OCI-LY1 (cell line): ENCODE results near the gene RSL1D1.

Source experiments
- H2AFZ ChIP-seq: fragments of 200-600 bp; sonication (generic), shearing (Covaris generic); 2 replicates; pipeline ENCODE4 v1.6.0; 2014; ENCODE audit warnings: antibody characterized with exemption, mild to moderate bottlenecking, low read length
- H3F3A ChIP-seq: fragments of 200-600 bp; sonication (generic), shearing (Covaris generic); 2 replicates; pipeline ENCODE4 v1.6.0; 2014; ENCODE audit warnings: mild to moderate bottlenecking, antibody characterized with exemption, low read length, moderate library complexity; ENCODE audit not compliant: insufficient read depth
- H3K27ac ChIP-seq: fragments of 200-600 bp; sonication (generic); 2 replicates; pipeline ENCODE4 v1.5.1; 2014; ENCODE audit warnings: low read length, mixed run types, mild to moderate bottlenecking, low read depth; ENCODE audit not compliant: poor library complexity, severe bottlenecking
- H3K27me3 ChIP-seq: fragments of 200-600 bp; sonication (generic); 2 replicates; pipeline ENCODE4 v1.6.0; 2014; ENCODE audit warnings: antibody characterized with exemption, mild to moderate bottlenecking, low read length, moderate library complexity; ENCODE audit not compliant: insufficient read depth
- H3K36me3 ChIP-seq: fragments of 200-600 bp; sonication (generic); 2 replicates; pipeline ENCODE4 v1.6.1; 2014; ENCODE audit warnings: mild to moderate bottlenecking, antibody characterized with exemption, low read length, moderate library complexity, mixed read lengths; ENCODE audit not compliant: insufficient read depth
- H3K4me1 ChIP-seq: fragments of 200-600 bp; sonication (generic); 2 replicates; pipeline ENCODE4 v1.5.1; 2014; ENCODE audit warnings: mild to moderate bottlenecking, low read length, moderate library complexity; ENCODE audit not compliant: insufficient read depth, severe bottlenecking
- H3K4me2 ChIP-seq: fragments of 200-600 bp; sonication (generic), shearing (Covaris generic); 2 replicates; pipeline ENCODE4 v1.6.1; 2014; ENCODE audit warnings: low read length
- H3K4me3 ChIP-seq: fragments of 200-600 bp; sonication (generic); 2 replicates; pipeline ENCODE4 v1.5.1; 2014; ENCODE audit warnings: low read length, low read depth, mild to moderate bottlenecking, mixed read lengths; ENCODE audit not compliant: poor library complexity, severe bottlenecking
- H3K79me2 ChIP-seq: fragments of 200-600 bp; shearing (Covaris generic); 2 replicates; pipeline ENCODE4 v1.6.1; 2016; ENCODE audit warnings: mixed run types, low read length, mixed read lengths; ENCODE audit not compliant: insufficient read depth
- H3K9ac ChIP-seq: fragments of 200-600 bp; sonication (generic), shearing (Covaris generic); 2 replicates; pipeline ENCODE4 v1.6.1; 2014; ENCODE audit warnings: mild to moderate bottlenecking, low read length, mixed read lengths
- H3K9me2 ChIP-seq: fragments of 200-600 bp; sonication (generic), shearing (Covaris generic); 2 replicates; pipeline ENCODE4 v1.6.1; 2014; ENCODE audit warnings: low read depth, mild to moderate bottlenecking, low read length, mixed read lengths
- H3K9me3 ChIP-seq: fragments of 200-600 bp; shearing (Covaris generic); 2 replicates; pipeline ENCODE4 v1.6.1; 2014; ENCODE audit warnings: low read length, mixed read lengths
- H4K20me1 ChIP-seq: fragments of 200-600 bp; sonication (generic), shearing (Covaris generic); 2 replicates; pipeline ENCODE4 v1.6.0; 2016; ENCODE audit warnings: mild to moderate bottlenecking, low read length; ENCODE audit not compliant: insufficient read depth
- EZH2 ChIP-seq: fragments of 200-600 bp; sonication (generic), shearing (Covaris generic); IDR thresholded peaks from 2 replicates; pipeline ENCODE4 v1.8.0; 2017; ENCODE audit warnings: borderline replicate concordance, mixed run types, mild to moderate bottlenecking, antibody characterized with exemption, low read length, moderate library complexity, mixed read lengths
- TF ChIP-seq, protein P1 (sequence below): fragments of 200-600 bp; sonication (generic), shearing (Covaris generic); IDR thresholded peaks from 2 replicates; pipeline ENCODE4 v1.5.1; 2017; ENCODE audit warnings: mild to moderate bottlenecking, antibody characterized with exemption, low read length, moderate library complexity, mixed read lengths

RSL1D1 gene

DNA sequence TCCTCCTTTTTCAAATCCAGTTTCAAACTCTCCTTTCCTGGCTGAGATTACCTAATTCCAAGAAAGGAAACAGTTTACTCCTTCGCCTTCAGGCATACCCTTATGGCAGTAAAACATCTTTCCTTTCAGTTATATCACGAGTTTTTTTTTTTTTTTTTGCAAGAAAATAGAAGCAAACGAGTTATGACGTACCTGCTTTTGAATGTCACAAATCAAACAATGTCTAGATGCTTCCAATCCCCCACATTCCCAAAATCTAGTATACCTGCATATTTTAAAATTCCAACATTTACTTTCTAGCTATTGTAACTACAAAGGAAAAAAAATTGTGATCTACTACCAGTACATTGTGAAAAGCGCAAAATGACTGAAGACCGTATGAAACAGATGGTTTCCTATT lies 35.5 kb upstream of the RSL1D1 start:
- Histone ChIP-seq H3K9me3 (no peaks in the 10 kb centered on the region), H3K9ac (no peak overlapping the region), H3K79me2 (no peaks in the 10 kb centered on the region), H3K27ac (no peak overlapping the region), H3K27me3 (no peaks in the 10 kb centered on the region), H3K4me1 (no peaks in the 10 kb centered on the region), H3K9me2 (no peaks in the 10 kb centered on the region), H3F3A (no peaks in the 10 kb centered on the region; the same call in 1 of the 2 replicates), H2AFZ (no peak overlapping the region), H3K4me3 (no peak overlapping the region), H3K36me3 (peaks cover 93% of the 10 kb centered on the region), H4K20me1 (no peaks in the 10 kb centered on the region), H3K4me2 (no peak overlapping the region)
- TF ChIP-seq, protein P1, sequence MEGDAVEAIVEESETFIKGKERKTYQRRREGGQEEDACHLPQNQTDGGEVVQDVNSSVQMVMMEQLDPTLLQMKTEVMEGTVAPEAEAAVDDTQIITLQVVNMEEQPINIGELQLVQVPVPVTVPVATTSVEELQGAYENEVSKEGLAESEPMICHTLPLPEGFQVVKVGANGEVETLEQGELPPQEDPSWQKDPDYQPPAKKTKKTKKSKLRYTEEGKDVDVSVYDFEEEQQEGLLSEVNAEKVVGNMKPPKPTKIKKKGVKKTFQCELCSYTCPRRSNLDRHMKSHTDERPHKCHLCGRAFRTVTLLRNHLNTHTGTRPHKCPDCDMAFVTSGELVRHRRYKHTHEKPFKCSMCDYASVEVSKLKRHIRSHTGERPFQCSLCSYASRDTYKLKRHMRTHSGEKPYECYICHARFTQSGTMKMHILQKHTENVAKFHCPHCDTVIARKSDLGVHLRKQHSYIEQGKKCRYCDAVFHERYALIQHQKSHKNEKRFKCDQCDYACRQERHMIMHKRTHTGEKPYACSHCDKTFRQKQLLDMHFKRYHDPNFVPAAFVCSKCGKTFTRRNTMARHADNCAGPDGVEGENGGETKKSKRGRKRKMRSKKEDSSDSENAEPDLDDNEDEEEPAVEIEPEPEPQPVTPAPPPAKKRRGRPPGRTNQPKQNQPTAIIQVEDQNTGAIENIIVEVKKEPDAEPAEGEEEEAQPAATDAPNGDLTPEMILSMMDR: no peak
- TF ChIP-seq EZH2: no peak

DNA sequence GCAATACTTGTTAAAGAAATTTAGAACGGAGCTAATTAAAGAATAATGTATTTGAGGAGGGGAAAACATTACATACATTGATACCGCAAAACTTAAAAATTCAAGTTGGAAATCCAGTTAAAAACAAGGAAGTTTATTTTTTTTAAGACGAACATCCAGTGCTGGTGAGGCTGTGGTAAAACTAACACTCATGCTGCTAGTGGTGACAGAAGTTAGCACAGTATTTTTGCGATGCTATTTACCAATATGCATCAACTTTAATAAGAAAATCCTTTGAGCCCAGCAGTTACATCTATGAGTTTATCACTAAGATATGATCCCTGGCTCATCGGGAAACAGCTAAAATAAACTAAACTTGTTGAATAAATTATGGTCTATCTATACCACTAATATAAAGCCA lies 32.7 kb upstream of the RSL1D1 start:
- H3K9me2 ChIP-seq: no peaks in the 10 kb centered on the region
- H3K79me2 ChIP-seq: no peaks in the 10 kb centered on the region
- H3K36me3 ChIP-seq: peaks cover 97% of the 10 kb centered on the region
- H3K27ac ChIP-seq: no peak overlapping the region
- H3K4me1 ChIP-seq: no peaks in the 10 kb centered on the region
- H3F3A ChIP-seq: no peaks in the 10 kb centered on the region
- H4K20me1 ChIP-seq: no peaks in the 10 kb centered on the region
- no peak overlapping the region for H3K4me3 ChIP-seq
- H3K9me3 ChIP-seq: no peaks in the 10 kb centered on the region
- H3K27me3 ChIP-seq: no peaks in the 10 kb centered on the region
- TF ChIP-seq, protein P1: no peak
- no peak for TF ChIP-seq EZH2
- no peak overlapping the region for H3K4me2 ChIP-seq
- no peak overlapping the region for H3K9ac ChIP-seq
- H2AFZ ChIP-seq: no peak overlapping the region

DNA sequence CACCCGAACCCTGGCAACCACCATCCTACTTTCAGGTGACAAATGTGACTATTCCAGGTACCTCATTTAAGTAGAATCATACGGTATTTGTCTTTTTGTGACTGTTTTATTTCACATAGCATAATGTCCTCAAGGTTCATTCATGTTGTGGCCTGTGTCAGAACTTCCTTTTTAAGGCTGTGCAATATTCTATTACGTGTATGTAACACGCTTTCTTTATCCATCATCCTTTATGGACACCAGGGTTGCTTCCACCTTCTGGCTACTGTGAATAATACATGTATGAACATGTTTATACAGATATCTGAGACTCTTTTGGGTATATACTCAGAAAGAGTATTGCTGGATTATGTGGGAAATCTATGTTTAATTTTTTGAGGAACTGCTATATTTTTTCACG lies 28.7 kb upstream of the RSL1D1 start:
- H3K4me2 ChIP-seq: no peak overlapping the region

More for the DNA sequence above, 28.7 kb upstream of the RSL1D1 start:
- Histone ChIP-seq H3K27ac (no peak overlapping the region), H3K4me1 (no peaks in the 10 kb centered on the region), H3K9me2 (no peaks in the 10 kb centered on the region), H3K36me3 (peaks cover 97% of the 10 kb centered on the region), H3K4me3 (no peak overlapping the region), H3K27me3 (no peaks in the 10 kb centered on the region), H2AFZ (no peak overlapping the region), H3K79me2 (no peaks in the 10 kb centered on the region), H4K20me1 (no peaks in the 10 kb centered on the region), H3K9ac (no peak overlapping the region), H3K9me3 (no peaks in the 10 kb centered on the region), H3F3A (no peaks in the 10 kb centered on the region)
- TF ChIP-seq EZH2: no peak
- TF ChIP-seq, protein P1: no peak
